Activated gamma-delta T cell (primary cell): ENCODE data around the gene SPDYE4.

Experiments used
- DNase-seq: peaks from one replicate; lab custom pipeline; 2025; lab: John Stamatoyannopoulos, UW

SPDYE4 gene

GRCh38 chr17:8785547-8786413 lies 27.4 kb upstream of the SPDYE4 start:
- DNase-seq = no peak

GRCh38 chr17:8782176-8782575 lies 23.8 kb upstream of the SPDYE4 start:
- no peak for DNase-seq

DNA sequence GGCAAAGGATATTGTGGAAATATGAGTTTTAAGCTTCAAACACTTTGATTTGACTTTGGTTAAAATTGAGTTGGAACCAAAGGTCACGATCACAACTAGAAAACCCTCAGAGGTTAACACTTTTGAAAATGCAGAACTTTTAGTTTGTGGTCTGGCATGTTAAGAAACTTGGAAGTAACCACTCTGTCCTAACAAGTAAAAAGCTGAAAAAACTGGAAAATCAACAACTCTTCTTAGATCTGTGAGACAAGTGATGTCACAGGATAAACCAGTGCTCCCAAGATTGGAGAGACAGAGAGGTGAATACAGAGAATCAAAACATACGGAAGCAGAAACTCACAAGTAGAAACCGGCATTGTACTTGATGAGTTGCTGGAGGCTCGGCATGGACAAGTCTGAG lies 23.4 kb upstream of the SPDYE4 start:
- no peak for DNase-seq

DNA sequence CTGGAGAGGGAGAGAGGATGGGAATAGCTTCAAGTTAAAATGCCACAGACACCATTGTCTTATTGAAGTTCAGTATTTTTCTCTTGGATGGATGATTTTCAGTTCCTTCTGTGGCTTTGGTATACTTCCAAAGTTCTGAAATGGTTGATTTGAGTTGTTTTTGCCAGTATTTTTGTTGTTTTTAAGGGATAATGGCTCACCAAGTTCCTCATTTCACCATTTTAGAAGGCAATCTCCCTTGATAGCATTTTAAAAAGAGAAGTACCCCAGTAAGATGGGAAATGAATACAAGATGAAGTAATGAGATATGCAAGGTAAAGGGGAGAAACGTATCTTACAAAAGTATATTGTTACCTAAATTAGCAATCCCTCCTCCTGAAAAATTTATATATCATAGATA lies 18.5 kb upstream of the SPDYE4 start:
- no peak for DNase-seq

DNA sequence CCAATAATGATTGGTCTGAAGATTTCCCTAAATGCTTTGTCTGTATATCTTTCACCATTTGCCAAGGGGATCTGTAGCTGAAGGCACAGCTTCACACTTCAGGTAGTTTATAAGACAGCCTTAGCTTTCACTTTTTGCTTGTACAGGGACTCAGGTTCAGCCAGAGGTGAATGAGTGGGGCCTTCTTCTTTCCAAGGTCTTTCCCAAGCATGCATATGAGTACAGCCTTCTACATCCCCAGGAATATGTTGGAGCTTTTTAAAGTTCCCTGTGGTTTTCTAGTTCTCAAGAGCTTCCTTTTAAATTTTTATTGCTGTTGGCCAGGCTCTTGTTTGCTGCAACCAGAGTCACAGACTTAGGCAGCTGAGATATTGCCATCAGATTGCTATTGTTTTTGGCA lies 17.9 kb upstream of the SPDYE4 start:
- DNase-seq = no peak

- DNase-seq = no peak
Measured at GRCh38 chr17:8766731-8767130, 8.4 kb upstream of the SPDYE4 start.

DNA sequence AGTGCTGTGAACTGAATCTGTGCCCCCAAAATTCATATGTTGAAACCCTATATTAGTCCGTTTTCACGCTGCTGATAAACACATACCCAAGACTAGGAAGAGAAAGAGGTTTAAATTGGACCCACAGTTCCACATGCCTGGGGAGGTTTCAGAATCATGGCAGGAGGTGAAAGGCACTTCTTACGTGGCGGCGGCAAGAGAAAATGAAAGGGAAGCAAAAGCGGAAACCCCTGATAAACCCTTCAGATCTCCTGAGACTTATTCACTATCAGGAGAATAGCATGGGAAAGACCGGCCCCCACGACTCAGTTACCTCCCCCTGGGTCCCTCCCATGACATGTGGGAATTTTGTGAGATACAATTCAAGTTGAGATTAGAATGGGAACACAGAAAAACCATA lies 3.7 kb upstream of the SPDYE4 start:
- DNase-seq = no peak

- no peak for DNase-seq
Measured at GRCh38 chr17:8757189-8757588, 1.2 kb downstream of the SPDYE4 start.

DNA sequence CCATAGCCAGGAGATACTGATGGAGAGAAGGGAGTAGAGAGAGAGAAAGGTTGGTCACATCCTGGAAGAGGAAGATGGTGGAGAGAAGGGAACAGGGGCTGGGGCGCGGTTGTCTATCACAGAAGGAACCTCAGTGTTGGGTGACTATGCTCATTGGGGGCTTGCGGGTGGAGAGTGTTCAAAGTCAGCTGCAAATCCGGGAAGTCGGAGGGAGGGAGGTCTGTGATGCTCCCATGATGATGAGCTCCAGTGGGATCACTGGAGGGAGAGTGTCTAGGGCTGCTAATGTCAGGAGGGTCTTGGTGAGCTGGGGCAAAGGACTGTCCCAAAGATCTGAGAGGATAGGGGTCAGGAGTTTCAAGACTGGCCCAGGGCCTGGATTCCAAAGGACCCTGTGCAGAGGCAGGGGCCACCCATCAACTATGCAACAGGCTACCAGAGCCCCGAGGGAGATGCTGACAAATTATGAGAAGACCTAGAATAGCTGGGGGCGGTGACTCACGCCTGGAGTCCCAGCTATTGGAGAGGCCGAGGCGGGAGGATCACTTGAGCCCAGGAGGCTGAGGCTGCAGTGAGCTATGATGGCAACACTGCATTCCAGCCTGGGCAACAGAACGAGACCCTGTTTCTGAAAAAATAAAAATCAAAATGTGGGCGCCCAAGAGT lies 2.6 kb downstream of the SPDYE4 start:
- no peak for DNase-seq

DNA sequence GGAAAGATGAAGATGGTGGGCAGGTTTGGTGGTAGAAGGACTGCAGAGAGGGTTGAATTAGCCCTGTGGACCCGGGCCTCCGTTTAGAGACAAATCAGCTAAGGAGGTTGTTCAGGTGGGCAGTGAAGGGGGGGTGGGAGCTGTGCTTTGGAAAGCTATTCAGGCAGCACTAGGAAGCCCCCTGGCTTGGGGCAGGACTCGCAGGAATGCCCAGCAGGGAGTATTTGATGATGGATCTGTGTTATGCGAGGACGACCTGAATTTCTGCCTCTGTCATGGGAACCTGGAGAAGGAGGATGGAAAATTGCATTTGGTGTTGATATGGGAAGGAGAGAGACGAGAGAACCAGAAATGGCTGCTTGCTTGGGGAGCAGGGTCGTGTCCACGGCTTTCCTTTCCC lies 3.5 kb downstream of the SPDYE4 start:
- no peak for DNase-seq

- no peak for DNase-seq
Measured at GRCh38 chr17:8753976-8754440, 4.3 kb downstream of the SPDYE4 start.

- no peak for DNase-seq
Measured at GRCh38 chr17:8753136-8753975, 5.0 kb downstream of the SPDYE4 start.

DNA sequence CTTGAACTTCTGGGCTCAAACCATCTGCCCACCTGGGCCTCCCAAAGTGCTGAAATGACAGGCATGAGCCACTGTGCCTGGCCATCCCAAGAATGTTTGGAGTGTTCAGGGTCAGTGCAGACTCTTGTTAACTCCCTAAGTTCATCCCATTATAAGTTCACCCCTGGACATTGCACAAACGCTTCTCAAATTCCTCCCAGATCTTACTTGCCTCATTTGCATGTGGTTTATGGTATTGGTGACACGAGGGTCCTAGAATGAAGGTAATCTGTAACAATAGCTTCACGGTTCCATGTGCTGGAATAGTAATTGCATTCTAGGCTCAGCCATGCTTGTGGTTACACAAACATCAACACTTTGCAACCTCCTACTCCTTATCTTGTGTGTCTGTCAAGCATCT lies 8.7 kb downstream of the SPDYE4 start:
- DNase-seq = no peak

DNA sequence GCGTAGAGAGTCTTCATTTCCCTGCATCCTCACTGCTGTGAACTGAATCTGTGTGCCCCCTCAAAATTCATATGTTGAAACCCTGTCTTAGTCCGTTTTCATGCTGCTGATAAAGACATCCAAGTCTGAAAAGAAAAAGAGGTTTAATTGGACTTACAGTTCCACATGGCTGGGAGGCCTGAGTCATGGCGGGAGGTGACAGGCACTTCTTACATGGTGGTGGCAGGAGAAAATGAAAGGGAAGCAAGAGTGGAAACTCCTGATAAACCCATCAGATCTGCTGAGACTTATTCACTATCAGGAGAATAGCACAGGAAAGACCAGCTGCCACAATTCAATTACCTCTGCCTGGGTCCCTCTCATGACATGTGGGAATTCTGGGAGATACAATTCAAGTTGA lies 10.6 kb downstream of the SPDYE4 start:
- DNase-seq = no peak

GRCh38 chr17:8746501-8747236 lies 11.7 kb downstream of the SPDYE4 start:
- no peak for DNase-seq

- DNase-seq = peak; percentile 66
Measured at GRCh38 chr17:8745586-8746500, 12.5 kb downstream of the SPDYE4 start.

GRCh38 chr17:8744086-8744785 lies 14.1 kb downstream of the SPDYE4 start:
- no peak for DNase-seq

GRCh38 chr17:8742819-8743218 lies 15.5 kb downstream of the SPDYE4 start:
- no peak for DNase-seq

DNA sequence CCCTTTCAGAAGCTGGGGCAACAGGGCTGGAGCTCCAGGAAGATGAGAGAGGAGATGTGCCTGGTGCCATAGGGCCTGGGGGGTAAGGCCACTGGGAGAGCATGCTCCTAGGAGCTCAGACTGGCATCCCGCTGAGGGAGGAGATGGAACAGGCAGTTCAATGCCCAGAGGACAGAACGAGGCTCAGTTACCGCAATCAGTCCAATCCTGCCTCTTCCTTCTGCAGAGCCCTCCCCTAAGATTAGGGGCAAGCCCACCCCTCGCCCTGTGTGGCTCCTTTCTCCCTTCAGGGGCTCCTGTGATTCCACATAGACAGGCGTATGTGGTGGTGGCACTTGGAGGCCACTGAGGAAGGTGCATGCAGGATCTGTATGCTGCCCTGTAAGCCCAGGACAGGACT lies 16.1 kb downstream of the SPDYE4 start:
- DNase-seq = no peak

DNA sequence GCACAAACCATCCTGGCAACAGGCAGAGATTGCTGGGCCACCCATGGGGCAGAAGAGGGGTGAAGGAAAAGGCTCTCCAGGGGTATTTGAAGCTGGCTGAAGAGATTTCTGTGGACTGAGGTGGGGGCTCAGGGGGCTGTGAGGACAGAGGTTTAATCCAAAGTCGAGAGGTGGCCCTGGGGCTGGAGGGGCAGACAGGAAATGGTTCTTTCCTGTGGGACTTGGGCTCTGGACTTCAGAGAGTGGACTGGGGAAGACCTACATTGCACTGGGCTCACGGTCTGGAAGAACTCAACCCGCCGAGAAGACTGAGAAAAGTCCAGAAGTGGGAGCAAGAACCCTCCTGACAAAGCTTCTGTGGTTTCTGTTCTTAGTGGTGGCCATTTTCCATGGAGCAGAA lies 16.6 kb downstream of the SPDYE4 start:
- DNase-seq = no peak
